IMR-90 (cell line): ENCODE measurements around the gene GGA3. TPM values are rescaled to one million over a fixed set of nuclear protein-coding genes. Genes with fewer than 3 reads are reported as not detected.

ENCODE experiments used
- ATAC-seq: fragments of 200-7000 bp; cut with Tn5 transposase; 2 replicates; pipeline ENCODE4 v1.9.1; 2020; ENCODE audit warnings: low read depth, mild to moderate bottlenecking, moderate library complexity
- BruUV-seq: library from RNA; stranded (reverse); fragments of 400-500 nt; replicated peaks from 2 replicates; lab custom pipeline; 2021; lab: Mats Ljungman, UMichigan
- CTCF ChIA-PET: fragments of 300-600 bp; formaldehyde crosslinking; extraction: SDS; loops from one replicate; lab custom pipeline; 2021; ENCODE audit warnings: antibody characterized with exemption; lab: Yijun Ruan, JAX
- POLR2A ChIA-PET: fragments of 300-600 bp; sonication (Branson Sonifier 250); formaldehyde crosslinking; loops from one replicate; lab custom pipeline; 2022; ENCODE audit warnings: antibody characterized with exemption; ENCODE audit not compliant: unreplicated experiment; lab: Charles Lee
- DNase-seq: peaks from one replicate; pipeline ENCODE4 v3.0.0; 2013
- H2AFZ ChIP-seq: replicated peaks from 2 replicates; pipeline ENCODE3; 2013; ENCODE audit warnings: low read length, mild to moderate bottlenecking; ENCODE audit not compliant: poor library complexity
- H2AK5ac ChIP-seq: 2 replicates; pipeline ENCODE4 v1.6.1; 2013; ENCODE audit warnings: low read depth, low read length, inconsistent platforms
- H2AK9ac ChIP-seq: replicated peaks from 2 replicates; pipeline ENCODE3; 2013; ENCODE audit warnings: mild to moderate bottlenecking, low read depth, low read length, moderate library complexity; ENCODE audit not compliant: poor library complexity
- H2BK120ac ChIP-seq: 2 replicates; pipeline ENCODE4 v1.6.1; 2013; ENCODE audit warnings: low read depth, low read length, inconsistent platforms
- H2BK15ac ChIP-seq: 3 replicates; pipeline ENCODE4 v1.6.1; 2013; ENCODE audit warnings: low read depth, low read length, inconsistent platforms
- H2BK20ac ChIP-seq: 2 replicates; pipeline ENCODE4 v1.6.1; 2013; ENCODE audit warnings: low read depth, mild to moderate bottlenecking, inconsistent platforms, low read length, moderate library complexity
- H2BK5ac ChIP-seq: 2 replicates; pipeline ENCODE4 v1.6.1; 2013; ENCODE audit warnings: mild to moderate bottlenecking, low read depth, low read length, inconsistent platforms; ENCODE audit not compliant: poor library complexity, severe bottlenecking
- H3K14ac ChIP-seq: replicated peaks from 2 replicates; pipeline ENCODE4 v1.6.1; 2013; ENCODE audit warnings: low read depth, low read length, inconsistent platforms
- H3K18ac ChIP-seq: 2 replicates; pipeline ENCODE4 v1.6.1; 2013; ENCODE audit warnings: low read depth, low read length, control low read depth
- H3K23ac ChIP-seq: 2 replicates; pipeline ENCODE4 v1.6.1; 2013; ENCODE audit warnings: low read depth, low read length, inconsistent platforms
- H3K27ac ChIP-seq: 2 replicates; pipeline ENCODE4 v1.5.1; 2013; ENCODE audit warnings: mild to moderate bottlenecking, control low read depth, low read length; ENCODE audit not compliant: insufficient read depth
- H3K27me3 ChIP-seq: 2 replicates; pipeline ENCODE4 v1.6.1; 2013; ENCODE audit warnings: low read length; ENCODE audit not compliant: control insufficient read depth, insufficient read depth
- H3K36me3 ChIP-seq: 2 replicates; pipeline ENCODE4 v1.6.1; 2013; ENCODE audit warnings: low read length, mixed read lengths; ENCODE audit not compliant: control insufficient read depth, insufficient read depth
- H3K4ac ChIP-seq: 2 replicates; pipeline ENCODE4 v1.6.1; 2013; ENCODE audit warnings: low read depth, low read length, inconsistent platforms
- H3K4me1 ChIP-seq: 2 replicates; pipeline ENCODE4 v1.6.1; 2013; ENCODE audit warnings: low read length, mixed read lengths; ENCODE audit not compliant: control insufficient read depth, insufficient read depth
- H3K4me2 ChIP-seq: 2 replicates; pipeline ENCODE4 v1.6.1; 2013; ENCODE audit warnings: low read depth, mild to moderate bottlenecking, control low read depth, low read length, moderate library complexity
- H3K4me3 ChIP-seq: 2 replicates; pipeline ENCODE4 v1.5.1; 2013; ENCODE audit warnings: low read depth, mild to moderate bottlenecking, control low read depth, low read length, moderate library complexity; ENCODE audit not compliant: insufficient read depth
- H3K56ac ChIP-seq: 2 replicates; pipeline ENCODE4 v1.6.1; 2013; ENCODE audit warnings: low read length, inconsistent platforms; ENCODE audit not compliant: insufficient read depth; ENCODE audit errors: extremely low read depth
- H3K79me1 ChIP-seq, 2 experiments: 2 replicates each; pipeline ENCODE4 v1.6.1; 2013; ENCODE audit warnings: low read length in 2 of 2, inconsistent platforms in 1 of 2, low read depth in 1 of 2
- H3K9ac ChIP-seq: 2 replicates; pipeline ENCODE4 v1.6.1; 2013; ENCODE audit warnings: low read depth, low read length, control low read depth
- H3K9me1 ChIP-seq: 2 replicates; pipeline ENCODE4 v1.6.1; 2013; ENCODE audit warnings: low read length, inconsistent platforms; ENCODE audit not compliant: insufficient read depth
- H3K9me3 ChIP-seq: 2 replicates; pipeline ENCODE4 v1.6.1; 2013; ENCODE audit warnings: low read length; ENCODE audit not compliant: control insufficient read depth, insufficient read depth
- H4K20me1 ChIP-seq: 2 replicates; pipeline ENCODE4 v1.6.1; 2013; ENCODE audit warnings: low read length, inconsistent platforms; ENCODE audit not compliant: insufficient read depth
- H4K5ac ChIP-seq: 2 replicates; pipeline ENCODE4 v1.6.1; 2013; ENCODE audit warnings: mild to moderate bottlenecking, low read depth, low read length, control low read depth
- H4K8ac ChIP-seq, 2 experiments: 2 replicates each; pipeline ENCODE4 v1.6.1; 2013; ENCODE audit warnings: low read depth in 2 of 2, low read length in 2 of 2, control low read depth in 1 of 2, inconsistent platforms in 1 of 2
- H4K91ac ChIP-seq: 2 replicates; pipeline ENCODE4 v1.6.1; 2013; ENCODE audit warnings: low read depth, low read length, inconsistent platforms; ENCODE audit not compliant: insufficient read depth
- CEBPB ChIP-seq: IDR thresholded peaks from 2 replicates; pipeline ENCODE4 v1.6.1; 2012; ENCODE audit warnings: low read depth, low read length, improper control_type of control experiment
- CHD1 ChIP-seq: IDR thresholded peaks from 2 replicates; pipeline ENCODE4 v1.6.1; 2012; ENCODE audit warnings: low read depth, low read length, improper control_type of control experiment
- FOS ChIP-seq: fragments of 150-350 bp; IDR thresholded peaks from 2 replicates; pipeline ENCODE4 v1.6.1; 2016; ENCODE audit warnings: low read depth, low read length
- MAFK ChIP-seq: IDR thresholded peaks from 2 replicates; pipeline ENCODE4 v1.6.1; 2012; ENCODE audit warnings: low read depth, low read length, improper control_type of control experiment
- MAZ ChIP-seq: IDR thresholded peaks from 2 replicates; pipeline ENCODE4 v1.6.1; 2012; ENCODE audit warnings: low read depth, mild to moderate bottlenecking, low read length, improper control_type of control experiment, moderate library complexity, borderline replicate concordance
- MXI1 ChIP-seq: IDR thresholded peaks from 2 replicates; pipeline ENCODE4 v1.6.1; 2012; ENCODE audit warnings: low read depth, mild to moderate bottlenecking, low read length, moderate library complexity, borderline replicate concordance
- NFE2L2 ChIP-seq: fragments of 150-350 bp; IDR thresholded peaks from 2 replicates; pipeline ENCODE4 v1.6.1; 2016; ENCODE audit warnings: low read depth, mild to moderate bottlenecking, low read length
- POLR2A ChIP-seq: IDR thresholded peaks from 2 replicates; pipeline ENCODE4 v1.6.1; 2012; ENCODE audit warnings: mild to moderate bottlenecking, low read depth, low read length
- RAD21 ChIP-seq: IDR thresholded peaks from 2 replicates; pipeline ENCODE4 v1.6.1; 2012; ENCODE audit warnings: low read length, improper control_type of control experiment
- RFX5 ChIP-seq: IDR thresholded peaks from 2 replicates; pipeline ENCODE4 v1.8.0; 2012; ENCODE audit warnings: low read depth, mild to moderate bottlenecking, low read length, moderate library complexity
- WGBS, 2 experiments: methylation state at CpG; one replicate each; pipeline versions ENCODE4 v1.1.5 to v1.1.7; 2013; ENCODE audit warnings: missing lambda C conversion rate in 2 of 2; ENCODE audit not compliant: insufficient read length in 1 of 2; ENCODE audit errors: extremely low coverage in 2 of 2; 5-methylcytosine and 5-hydroxymethylcytosine counted together
- dilution Hi-C: fragments of 300-500 bp; cut with HindIII; formaldehyde crosslinking; loops from one replicate; pipeline ENCODE4 v1.14.3; 2018; ENCODE audit warnings: low sequenced_read_pairs; ENCODE audit not compliant: unreplicated experiment
- in situ Hi-C: fragments of 300-500 bp; cut with MboI; formaldehyde crosslinking; loops from 3 replicates; pipeline ENCODE4 v1.14.3; 2019; ENCODE audit warnings: low sequenced_read_pairs, inconsistent platforms, mixed read lengths
- intact Hi-C: fragments of 100-400 bp; cut with micrococcal nuclease; formaldehyde crosslinking; loops from 2 replicates; pipeline ENCODE4 v1.10.0; 2022
- polyA plus RNA-seq, 3 experiments: library from polyadenylated mRNA; depleted of rRNA; stranded (reverse); fragments of >200 nt; gene quantifications; 2 replicates each; pipeline ENCODE4 v1.2.3, GENCODE V29; 2012; ENCODE audit warnings: low replicate concordance in 1 of 3
- total RNA-seq: library from RNA; depleted of rRNA; stranded (reverse); fragments of >200 nt; gene quantifications from 2 replicates; pipeline ENCODE4 v1.2.3, GENCODE V29; 2012
- TF ChIP-seq, protein P1 (sequence below): fragments of 150-350 bp; IDR thresholded peaks from 2 replicates; pipeline ENCODE4 v1.6.1; 2017; ENCODE audit warnings: mild to moderate bottlenecking, antibody characterized with exemption, low read length, low read depth
- TF ChIP-seq, protein P2 (sequence below): fragments of 150-350 bp; IDR thresholded peaks from 2 replicates; pipeline ENCODE4 v1.6.1; 2016; ENCODE audit warnings: low read depth, mild to moderate bottlenecking, low read length, moderate library complexity, borderline replicate concordance
- TF ChIP-seq, protein P3 (sequence below): conservative IDR thresholded peaks from 2 replicates; pipeline ENCODE4 v1.5.1; 2012; ENCODE audit warnings: mild to moderate bottlenecking, low read depth, low read length, improper control_type of control experiment

The GGA3 gene
- total and polyA plus RNA-seq, 2 of the 4 experiments (the other 2 are of a cell fraction): 15.1 to 35.2 TPM

DNA sequence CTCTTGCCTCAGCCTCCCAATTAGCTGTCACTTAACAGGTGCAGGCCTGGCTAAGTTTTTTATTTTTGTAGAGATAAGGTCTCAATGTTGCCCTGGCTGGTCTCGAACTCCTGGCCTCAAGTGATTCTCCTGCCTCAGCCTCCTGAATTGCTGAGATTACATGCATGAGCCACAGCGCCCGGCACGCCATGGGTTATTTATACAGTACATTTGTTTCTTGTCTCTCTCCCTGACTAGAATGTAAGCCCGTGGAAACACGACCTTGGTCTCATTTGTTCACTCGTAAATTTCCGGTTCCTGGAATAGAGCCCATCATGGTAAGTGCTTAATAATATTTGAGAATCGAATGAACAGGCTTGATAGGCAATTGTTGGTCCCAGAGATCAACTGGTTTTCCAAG is 25.8 kb upstream of the GGA3 start:
- no peak overlapping the region for H2BK5ac ChIP-seq
- CTCF ChIA-PET: no interaction called here
- TF ChIP-seq MXI1 (no peak), NFE2L2 (no peak), CEBPB (no peak), MAZ (no peak), FOS (no peak), CHD1 (no peak), MAFK (no peak), POLR2A (no peak), RFX5 (no peak), RAD21 (no peak)
- TF ChIP-seq, protein P1, sequence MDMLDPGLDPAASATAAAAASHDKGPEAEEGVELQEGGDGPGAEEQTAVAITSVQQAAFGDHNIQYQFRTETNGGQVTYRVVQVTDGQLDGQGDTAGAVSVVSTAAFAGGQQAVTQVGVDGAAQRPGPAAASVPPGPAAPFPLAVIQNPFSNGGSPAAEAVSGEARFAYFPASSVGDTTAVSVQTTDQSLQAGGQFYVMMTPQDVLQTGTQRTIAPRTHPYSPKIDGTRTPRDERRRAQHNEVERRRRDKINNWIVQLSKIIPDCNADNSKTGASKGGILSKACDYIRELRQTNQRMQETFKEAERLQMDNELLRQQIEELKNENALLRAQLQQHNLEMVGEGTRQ: no peak
- TF ChIP-seq, protein P2, sequence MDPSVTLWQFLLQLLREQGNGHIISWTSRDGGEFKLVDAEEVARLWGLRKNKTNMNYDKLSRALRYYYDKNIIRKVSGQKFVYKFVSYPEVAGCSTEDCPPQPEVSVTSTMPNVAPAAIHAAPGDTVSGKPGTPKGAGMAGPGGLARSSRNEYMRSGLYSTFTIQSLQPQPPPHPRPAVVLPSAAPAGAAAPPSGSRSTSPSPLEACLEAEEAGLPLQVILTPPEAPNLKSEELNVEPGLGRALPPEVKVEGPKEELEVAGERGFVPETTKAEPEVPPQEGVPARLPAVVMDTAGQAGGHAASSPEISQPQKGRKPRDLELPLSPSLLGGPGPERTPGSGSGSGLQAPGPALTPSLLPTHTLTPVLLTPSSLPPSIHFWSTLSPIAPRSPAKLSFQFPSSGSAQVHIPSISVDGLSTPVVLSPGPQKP: no peak
- TF ChIP-seq, protein P3, sequence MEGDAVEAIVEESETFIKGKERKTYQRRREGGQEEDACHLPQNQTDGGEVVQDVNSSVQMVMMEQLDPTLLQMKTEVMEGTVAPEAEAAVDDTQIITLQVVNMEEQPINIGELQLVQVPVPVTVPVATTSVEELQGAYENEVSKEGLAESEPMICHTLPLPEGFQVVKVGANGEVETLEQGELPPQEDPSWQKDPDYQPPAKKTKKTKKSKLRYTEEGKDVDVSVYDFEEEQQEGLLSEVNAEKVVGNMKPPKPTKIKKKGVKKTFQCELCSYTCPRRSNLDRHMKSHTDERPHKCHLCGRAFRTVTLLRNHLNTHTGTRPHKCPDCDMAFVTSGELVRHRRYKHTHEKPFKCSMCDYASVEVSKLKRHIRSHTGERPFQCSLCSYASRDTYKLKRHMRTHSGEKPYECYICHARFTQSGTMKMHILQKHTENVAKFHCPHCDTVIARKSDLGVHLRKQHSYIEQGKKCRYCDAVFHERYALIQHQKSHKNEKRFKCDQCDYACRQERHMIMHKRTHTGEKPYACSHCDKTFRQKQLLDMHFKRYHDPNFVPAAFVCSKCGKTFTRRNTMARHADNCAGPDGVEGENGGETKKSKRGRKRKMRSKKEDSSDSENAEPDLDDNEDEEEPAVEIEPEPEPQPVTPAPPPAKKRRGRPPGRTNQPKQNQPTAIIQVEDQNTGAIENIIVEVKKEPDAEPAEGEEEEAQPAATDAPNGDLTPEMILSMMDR: no peak
- intact Hi-C loops (no loop called here), in situ Hi-C loops (no loop called here), dilution Hi-C loops (no loop called here)
- no peak overlapping the region for H2AK5ac ChIP-seq
- no peak overlapping the region for H3K4ac ChIP-seq
- peaks cover 0 to 13% of the 10 kb centered on the region in 2 experiments; a peak in 1 of 4 replicates for H3K79me1 ChIP-seq
- H2AK9ac ChIP-seq: no peak overlapping the region
- H3K4me3 ChIP-seq: no peak overlapping the region
- H3K9ac ChIP-seq: no peak overlapping the region
- no peak overlapping the region for H3K56ac ChIP-seq
- no peak overlapping the region for H2BK120ac ChIP-seq
- H4K91ac ChIP-seq: no peak overlapping the region
- H3K9me3 ChIP-seq: no peaks in the 10 kb centered on the region
- H3K36me3 ChIP-seq: peaks cover 3% of the 10 kb centered on the region; the same call in 1 of the 2 replicates
- H2BK15ac ChIP-seq: no peak overlapping the region
- WGBS, 2 experiments: 100% methylated on average over 1 of the region's 9 CpGs; no CpG with 5 or more reads in 1 of the 2 experiments
- H3K4me2 ChIP-seq: no peak overlapping the region
- no peaks in the 10 kb centered on the region for H3K4me1 ChIP-seq
- H3K27me3 ChIP-seq: no peaks in the 10 kb centered on the region
- no peak overlapping the region for H3K23ac ChIP-seq
- H2AFZ ChIP-seq: no peak overlapping the region
- POLR2A ChIA-PET: no interaction called here
- no peak overlapping the region for H4K5ac ChIP-seq
- BruUV-seq: no TSS peak
- H4K20me1 ChIP-seq: no peaks in the 10 kb centered on the region
- H4K8ac ChIP-seq: no peak overlapping the region
- H3K18ac ChIP-seq: no peak overlapping the region
- H2BK20ac ChIP-seq: no peak overlapping the region
- H3K9me1 ChIP-seq: peaks cover 4% of the 10 kb centered on the region; the same call in 1 of the 2 replicates
- ATAC-seq: no peak
- H3K14ac ChIP-seq: no peak overlapping the region
- DNase-seq: no peak
- no peak overlapping the region for H3K27ac ChIP-seq
